ENCODE measurements around the gene NELFE.
"Not testable (repeated sequence)": the region's sequence is repeated elsewhere in the genome, so short reads cannot be mapped to it uniquely, and the experiment has no call there.

NELFE gene, protein sequence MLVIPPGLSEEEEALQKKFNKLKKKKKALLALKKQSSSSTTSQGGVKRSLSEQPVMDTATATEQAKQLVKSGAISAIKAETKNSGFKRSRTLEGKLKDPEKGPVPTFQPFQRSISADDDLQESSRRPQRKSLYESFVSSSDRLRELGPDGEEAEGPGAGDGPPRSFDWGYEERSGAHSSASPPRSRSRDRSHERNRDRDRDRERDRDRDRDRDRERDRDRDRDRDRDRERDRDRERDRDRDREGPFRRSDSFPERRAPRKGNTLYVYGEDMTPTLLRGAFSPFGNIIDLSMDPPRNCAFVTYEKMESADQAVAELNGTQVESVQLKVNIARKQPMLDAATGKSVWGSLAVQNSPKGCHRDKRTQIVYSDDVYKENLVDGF

DNA sequence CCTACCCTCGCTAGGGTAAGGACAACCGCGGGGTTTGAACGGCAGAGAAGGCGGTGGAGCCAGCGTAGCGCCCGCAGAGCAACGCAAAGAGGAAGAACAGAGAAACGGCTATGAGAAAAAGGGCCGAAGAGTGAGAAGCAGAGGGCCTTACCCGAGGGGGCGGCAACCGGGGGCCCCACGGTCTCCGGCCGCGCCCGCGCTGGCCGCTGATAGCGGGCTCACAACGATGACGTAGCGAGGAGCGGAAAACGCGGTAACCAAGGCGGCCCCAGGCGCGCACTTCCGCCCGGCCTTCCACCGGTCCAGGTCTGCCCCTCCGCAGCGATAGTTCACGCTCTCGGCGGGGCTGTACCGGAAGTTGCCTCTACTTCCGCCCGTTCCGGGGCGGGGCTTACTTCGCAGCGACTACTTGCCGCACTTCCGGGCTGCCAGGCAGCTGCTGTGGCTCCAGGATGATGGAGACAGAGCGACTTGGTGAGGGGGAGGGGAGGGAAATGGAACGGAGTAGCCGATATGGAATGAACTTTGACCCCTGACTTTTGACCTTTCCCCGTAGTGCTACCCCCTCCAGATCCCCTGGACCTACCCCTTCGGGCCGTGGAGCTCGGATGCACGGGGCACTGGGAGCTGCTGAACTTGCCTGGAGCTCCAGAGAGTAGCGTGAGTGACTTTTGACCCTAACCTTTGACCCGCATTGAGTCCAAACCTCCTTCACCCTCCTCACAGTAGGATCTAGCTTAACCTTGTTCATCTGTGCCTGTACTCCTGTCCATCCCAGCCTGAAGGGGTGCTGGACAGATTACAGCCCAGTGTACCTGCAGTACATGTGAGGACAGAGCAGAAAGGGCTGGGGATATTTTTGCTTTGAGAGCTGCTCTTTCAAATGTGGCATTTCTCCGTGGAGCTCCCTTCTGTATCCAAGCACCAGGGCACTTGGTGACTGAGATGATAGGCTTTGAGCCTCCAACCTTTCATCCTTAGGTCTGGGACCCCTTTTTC is at the start of gene NELFE, which contains the start of gene SKIC2:
Gene NELFE, minus strand, starts transcription at position 231 of the 999 bp plus-strand sequence. CDS start 525 bp downstream, outside the sequence.
Gene SKIC2, plus strand, starts transcription at position 435 of the 999 bp plus-strand sequence. Its CDS starts 18 bp downstream, at position 453.
- DNase-seq: peak; percentile 81

DNA sequence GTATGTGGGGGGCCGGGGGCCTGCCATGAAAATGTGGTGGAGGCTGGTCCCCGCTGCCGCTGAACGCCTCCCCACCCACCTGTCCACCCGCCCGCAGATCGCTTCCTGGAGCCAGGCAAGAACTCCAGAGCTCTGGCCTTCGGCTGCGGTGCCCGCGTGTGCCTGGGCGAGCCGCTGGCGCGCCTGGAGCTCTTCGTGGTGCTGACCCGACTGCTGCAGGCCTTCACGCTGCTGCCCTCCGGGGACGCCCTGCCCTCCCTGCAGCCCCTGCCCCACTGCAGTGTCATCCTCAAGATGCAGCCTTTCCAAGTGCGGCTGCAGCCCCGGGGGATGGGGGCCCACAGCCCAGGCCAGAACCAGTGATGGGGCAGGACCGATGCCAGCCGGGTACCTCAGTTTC is 49.3 kb upstream of the NELFE start:
- DNase-seq: not testable (repeated sequence)

DNA sequence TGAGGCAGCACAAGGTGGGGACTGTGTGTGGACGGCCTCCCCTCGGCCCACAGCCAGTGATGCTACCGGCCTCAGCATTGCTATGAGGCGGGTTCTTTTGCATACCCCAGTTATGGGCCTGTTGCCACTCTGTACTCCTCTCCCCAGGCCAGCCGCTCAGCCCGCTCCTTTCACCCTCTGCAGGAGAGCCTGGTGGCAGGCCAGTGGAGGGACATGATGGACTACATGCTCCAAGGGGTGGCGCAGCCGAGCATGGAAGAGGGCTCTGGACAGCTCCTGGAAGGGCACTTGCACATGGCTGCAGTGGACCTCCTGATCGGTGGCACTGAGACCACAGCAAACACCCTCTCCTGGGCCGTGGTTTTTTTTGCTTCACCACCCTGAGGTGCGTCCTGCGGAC is 48.3 kb upstream of the NELFE start:
- not testable (repeated sequence) for DNase-seq

DNA sequence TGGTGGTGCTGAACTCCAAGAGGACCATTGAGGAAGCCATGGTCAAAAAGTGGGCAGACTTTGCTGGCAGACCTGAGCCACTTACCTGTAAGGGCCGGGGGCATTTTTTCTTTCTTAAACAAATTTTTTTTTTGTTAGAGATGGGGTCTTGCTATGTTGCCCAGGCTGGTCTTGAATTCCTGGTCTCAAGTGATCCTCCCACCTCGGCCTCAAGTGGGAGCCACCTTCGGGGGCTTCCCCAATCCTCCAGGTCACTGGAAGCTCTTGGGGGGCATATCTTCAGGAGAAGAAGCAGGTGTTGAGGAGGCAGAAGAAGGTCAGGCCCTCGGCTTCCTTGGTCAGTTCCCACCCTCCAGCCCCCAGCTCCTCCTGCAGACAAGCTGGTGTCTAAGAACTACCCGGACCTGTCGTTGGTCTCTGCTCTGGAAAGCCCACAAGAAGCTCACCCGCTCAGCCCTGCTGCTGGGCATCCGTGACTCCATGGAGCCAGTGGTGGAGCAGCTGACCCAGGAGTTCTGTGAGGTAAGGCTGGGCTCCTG is 47.3 kb upstream of the NELFE start:
- not testable (repeated sequence) for DNase-seq

DNA sequence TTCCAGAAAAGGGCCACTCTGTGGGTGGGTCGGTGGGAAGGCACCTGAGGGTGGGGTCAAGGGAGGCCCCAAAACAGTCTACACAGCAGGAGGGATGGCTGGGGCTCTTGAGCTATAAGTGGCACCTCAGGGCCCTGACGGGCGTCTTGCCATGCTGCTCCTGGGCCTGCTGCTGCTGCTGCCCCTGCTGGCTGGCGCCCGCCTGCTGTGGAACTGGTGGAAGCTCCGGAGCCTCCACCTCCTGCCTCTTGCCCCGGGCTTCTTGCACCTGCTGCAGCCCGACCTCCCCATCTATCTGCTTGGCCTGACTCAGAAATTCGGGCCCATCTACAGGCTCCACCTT is 46.7 kb upstream of the NELFE start:
- not testable (repeated sequence) for DNase-seq

DNA sequence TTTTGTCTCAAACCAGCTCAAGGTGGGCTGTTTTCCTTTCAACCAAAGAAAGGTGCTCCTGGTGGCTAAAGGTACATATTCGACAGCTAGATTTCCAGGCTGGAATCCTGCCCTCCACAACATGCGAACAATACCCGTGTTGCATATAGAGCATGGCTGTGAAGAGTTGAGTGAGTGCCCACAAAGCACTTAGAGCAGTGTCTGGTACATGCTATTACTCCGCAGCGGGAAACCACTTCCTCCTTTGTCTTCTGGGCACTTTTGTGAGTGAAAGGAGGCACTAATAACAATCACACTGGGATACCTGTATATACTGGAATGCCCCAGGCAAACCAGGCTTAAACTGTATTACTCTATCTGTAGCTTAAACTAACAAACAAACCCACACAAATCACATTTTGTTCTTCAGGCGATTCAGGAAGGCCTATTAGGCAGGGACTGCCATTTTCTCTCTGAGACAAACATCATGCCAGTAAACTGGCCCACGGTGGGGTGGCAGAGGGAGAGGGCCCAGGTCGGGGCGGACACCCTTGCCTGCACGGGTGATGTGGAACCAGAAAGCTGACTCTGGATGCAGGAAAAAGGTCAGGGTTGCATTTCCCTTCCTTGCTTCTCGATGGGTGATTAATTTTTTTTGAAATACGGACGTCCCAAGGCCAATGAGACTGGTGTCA is 46.2 kb upstream of the NELFE start:
- DNase-seq: not testable (repeated sequence)

DNA sequence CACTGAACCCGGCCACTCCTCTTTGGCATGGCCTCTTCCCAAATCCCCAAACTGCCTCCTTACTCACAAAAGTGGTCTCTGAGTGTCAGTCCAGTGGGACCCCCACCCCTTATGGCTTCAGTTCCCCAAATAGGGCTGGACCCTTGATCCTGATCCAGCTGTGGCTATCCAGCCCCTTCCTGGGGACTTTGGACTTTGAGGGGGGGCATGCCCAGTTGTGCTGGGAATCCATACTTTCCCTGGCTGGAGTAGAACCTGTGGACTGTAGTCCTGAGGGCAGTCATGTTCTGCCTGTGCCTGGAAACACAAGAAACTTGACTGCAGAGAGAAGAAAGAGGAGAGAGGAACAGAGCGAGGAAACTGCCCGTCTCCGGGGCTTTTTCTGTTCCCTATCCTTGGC is 45.6 kb upstream of the NELFE start:
- DNase-seq: not testable (repeated sequence)

DNA sequence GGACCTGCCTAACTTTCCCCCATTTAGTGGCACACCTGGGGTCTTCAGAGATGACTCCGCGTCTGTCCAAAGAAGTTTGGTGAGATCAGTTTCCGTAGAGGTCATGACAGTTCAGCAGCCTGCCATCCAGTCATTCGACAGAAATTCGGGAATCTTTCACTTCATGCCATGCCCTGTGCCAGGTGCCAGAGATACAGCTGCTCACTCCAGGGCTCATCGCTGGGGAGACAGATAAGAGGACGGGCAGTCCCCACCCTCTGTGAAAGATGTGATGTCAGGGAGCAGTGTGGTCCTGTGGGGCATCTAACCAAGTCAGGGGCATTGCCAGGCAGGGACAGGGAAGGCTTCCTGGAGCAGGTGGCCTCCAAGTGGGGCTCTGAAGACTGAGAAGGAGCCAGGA is 44.5 kb upstream of the NELFE start:
- DNase-seq: not testable (repeated sequence)

DNA sequence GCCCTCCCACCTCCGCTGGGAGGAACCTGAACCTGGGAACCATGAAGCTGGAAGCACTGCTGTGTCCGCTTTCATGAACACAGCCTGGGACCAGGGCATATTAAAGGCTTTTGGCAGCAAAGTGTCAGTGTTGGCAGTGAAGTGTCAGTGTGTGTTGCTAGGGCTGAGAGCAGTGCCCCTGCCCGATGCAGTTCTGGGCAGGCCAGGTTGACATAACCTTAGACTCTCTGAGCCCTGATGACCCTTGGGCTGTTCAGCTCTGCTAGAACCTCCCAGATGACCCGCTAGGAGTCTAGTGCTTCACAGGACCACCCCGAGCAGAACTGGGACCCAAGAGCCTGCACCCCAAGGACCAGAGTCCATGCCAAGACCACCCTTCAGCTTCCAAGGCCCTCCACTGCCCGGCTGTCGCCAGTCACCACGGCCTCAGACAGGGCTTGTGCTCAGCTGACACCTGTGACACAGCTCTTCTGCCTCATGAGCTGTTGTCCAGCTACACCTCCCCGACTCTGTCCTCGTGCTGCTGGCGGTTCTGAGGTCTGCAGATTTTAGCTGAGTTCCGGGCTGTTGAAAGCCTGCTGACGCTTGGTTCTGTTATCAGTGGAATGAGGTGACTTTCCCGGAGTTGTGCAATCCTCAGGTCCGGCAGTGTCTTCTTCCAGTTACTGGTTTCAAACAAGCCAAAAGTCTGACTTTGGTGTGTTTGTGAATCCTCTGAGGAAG is 43.9 kb upstream of the NELFE start:
- not testable (repeated sequence) for DNase-seq

DNA sequence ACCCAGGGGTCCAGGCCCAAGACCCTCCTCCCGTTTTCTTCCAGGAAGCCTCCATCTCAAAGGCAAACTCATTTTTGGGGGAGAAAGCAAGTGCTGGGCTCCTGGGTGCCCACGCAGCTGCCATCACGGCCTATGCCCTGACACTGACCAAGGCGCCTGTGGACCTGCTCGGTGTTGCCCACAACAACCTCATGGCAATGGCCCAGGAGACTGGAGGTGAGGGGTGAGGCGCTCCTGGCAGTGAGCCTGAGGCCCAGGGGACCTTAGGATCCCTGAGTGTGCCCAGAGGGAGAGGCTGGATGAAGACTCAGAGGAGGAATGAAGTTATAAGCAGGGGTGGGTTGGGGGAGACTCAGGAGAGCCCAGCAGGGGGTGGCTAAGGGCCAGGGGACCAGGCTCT is 37.6 kb upstream of the NELFE start:
- DNase-seq: not testable (repeated sequence)

DNA sequence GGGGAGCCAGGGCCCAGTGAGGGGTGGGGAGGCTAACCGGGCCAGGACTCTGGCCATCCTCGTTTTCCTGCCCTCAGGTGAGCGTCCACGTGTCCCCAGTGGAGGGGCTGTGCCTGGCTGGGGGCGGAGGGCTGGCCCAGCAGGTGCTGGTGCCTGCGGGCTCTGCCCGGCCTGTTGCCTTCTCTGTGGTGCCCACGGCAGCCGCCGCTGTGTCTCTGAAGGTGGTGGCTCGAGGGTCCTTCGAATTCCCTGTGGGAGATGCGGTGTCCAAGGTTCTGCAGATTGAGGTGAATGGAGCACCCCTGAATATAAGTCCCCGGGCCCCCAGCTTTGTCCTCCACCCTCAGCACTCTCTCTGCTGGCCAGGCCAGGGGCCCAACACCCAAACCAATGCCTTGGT is 35.6 kb upstream of the NELFE start:
- not testable (repeated sequence) for DNase-seq

DNA sequence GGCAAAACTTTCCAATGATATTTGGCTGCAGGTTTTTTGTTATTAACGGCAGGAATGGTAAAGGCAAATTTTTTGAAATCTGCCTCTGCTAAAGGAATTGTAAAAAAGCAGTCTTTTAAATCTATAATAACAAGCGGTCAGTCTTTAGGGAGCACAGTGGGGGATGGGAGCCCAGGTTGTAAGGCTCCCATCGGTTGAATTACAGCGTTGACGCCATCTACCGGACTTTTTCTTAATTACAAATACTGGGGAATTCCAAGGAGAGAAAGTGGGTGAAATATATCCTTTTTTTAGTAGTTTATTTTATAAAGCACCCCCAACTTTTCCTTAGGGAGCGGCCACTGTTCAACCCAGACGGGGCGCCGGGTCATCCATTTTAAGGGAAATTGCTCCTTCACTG is 30.6 kb upstream of the NELFE start:
- DNase-seq: not testable (repeated sequence)

DNA sequence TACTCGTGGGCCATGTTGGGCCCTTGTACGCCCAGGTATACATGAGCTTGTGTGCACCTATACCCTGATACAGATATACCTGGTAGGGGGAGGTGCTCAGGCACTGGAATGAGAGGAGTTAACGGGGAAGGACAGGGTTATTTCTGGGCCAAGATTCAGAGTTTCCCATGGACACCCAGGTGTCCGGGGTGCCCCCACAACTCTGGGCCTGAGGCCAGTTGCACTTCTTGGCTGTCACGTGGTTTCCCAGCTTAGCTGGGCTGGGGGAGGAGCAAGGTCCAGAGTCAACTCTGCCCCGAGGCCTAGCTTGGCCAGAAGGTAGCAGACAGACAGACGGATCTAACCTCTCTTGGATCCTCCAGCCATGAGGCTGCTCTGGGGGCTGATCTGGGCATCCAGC is 23.0 kb upstream of the NELFE start, which contains the start of gene C4A:
Gene C4A, plus strand, starts transcription at position 314 of the 400 bp plus-strand sequence. Its CDS starts 51 bp downstream, at position 365.
- DNase-seq: not testable (repeated sequence)

DNA sequence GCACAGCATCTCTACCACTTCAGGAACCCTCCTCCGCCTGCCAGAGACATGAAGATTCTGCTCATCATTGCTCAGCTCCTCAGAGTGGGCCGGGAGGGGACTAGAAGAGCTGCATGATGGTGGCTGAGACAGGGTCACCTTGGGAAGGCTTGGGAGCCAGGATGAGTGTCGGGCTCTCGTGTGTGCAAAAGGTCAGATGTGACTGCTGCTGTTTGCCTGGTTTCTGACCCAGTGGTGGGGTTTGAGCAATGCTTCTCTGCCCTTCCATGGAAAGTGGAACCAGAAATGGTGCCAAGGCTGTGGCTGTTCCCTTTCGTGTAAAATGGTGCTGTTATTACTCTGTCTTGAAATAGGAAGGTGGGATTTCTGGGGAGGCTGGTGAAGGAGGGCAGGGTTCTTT is 22.2 kb upstream of the NELFE start:
- not testable (repeated sequence) for DNase-seq

DNA sequence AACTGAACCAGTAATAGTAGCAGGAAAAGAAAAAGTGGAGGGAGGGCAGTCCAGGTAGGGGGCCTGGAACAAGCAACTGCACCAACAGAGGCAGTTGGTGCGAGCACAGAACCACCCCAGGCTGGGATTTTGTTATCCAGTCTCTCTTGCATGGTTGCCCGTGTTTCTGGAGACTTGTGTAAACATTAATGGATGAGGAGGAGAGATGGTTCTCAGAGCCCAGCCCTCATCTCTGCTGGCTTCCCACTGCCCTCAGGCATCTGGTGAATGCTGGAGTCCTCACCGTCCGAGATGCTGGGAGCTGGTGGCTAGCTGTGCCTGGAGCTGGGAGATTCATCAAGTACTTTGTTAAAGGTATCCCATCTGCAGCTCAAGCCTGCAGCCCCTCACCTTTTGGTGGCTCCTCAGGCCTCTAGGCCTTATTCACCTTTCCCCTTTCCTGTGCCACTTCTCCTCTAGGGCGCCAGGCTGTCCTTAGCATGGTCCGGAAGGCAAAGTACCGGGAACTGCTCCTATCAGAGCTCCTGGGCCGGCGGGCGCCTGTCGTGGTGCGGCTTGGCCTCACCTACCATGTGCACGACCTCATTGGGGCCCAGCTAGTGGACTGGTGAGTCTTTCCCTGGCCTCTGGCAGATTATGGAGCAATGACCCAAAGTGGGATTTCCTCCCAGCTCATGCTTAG is 21.6 kb upstream of the NELFE start:
- not testable (repeated sequence) for DNase-seq

DNA sequence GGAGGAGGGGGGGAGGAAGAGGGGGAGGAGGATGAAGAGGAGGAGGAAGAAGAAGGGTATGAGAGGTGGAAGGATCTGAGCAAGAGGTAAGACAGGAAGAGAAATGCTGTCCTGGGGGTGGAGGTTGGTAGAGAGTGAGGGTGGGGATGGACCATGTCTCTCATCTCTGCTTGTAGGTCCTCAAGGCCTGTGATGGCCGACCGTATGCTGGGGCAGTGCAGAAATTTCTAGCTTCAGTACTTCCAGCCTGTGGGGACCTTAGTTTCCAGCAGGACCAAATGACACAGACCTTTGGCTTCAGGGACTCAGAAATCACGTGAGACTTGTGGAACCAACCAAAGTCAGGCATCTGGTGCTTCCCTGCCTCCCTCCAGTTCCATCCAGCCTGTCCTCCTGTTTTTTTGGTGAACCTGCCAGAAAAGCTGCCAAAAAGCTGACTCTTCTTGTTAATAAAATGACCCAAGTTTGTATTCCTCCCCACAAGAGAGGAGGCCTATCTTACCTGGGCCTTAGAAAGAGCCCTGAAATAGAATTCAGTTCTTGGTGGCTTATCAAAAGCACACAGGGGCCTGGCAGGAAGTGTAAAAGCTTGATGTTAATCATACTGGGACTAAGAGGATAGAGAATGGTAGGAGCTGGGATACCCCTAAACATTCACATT is 20.6 kb upstream of the NELFE start:
- no peak for DNase-seq

DNA sequence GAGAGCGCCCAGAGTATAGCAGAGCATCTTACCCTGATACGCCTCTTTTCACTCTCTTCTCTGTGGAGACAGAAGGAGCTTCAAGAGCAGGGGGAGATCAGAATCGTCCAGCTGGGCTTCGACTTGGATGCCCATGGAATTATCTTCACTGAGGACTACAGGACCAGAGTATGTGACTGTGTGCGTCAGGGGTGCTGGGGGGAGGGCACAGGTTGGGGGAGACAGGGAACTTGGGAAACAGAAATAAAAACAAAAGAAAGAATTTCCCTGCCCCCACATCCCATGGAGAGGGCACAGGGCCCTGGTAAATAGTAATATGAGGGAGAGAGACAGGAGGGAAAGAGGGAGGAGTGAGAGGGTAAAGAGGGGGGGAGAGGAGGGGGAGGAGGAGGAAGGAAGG is 20.1 kb upstream of the NELFE start:
- no peak for DNase-seq

DNA sequence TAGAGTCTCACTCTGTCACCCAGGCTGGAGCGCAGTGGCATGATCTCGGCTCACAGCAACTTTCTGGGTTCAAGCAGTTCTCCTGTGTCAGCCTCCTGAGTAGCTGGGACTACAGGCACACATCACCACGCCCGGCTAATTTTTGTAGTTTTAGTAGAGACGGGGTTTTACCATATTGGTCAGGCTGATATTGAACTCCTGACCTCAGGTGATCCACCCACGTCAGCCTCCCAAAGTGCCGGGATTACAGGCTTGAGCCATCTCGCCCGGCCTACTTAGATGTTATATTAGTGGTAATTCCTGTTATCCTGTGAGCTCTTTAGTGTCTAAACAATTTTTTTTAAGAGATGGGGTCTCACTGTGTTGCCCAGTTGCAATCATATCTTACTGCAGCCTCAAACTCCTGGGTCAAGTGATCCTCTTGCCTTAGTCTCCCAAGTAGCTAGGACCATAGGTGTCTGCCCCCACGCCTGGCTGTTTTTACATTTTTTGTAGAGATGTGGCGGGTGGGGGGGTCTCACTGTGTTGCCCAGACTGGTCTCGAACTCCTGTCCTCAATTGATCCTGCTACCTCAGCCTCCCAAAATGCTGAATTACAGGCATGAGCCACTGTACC is 19.2 kb upstream of the NELFE start:
- no peak for DNase-seq

DNA sequence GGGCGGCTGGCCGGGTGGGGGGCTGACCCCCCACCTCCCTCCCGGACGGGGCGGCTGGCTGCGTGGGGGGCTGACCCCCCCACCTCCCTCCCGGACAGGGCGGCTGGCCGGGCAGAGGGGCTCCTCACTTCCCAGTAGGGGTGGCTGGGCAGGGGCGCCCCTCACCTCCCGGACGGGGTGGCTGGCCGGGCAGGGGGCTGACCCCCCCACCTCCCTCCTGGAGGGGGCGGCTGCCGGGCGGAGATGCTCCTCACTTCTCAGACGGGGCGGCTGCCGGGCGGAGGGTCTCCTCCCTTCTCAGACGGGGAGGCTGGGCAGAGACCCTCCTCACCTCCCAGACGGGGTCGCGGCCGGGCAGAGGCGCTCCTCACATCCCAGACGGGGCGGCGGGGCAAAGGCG is 17.3 kb upstream of the NELFE start:
- not testable (repeated sequence) for DNase-seq

DNA sequence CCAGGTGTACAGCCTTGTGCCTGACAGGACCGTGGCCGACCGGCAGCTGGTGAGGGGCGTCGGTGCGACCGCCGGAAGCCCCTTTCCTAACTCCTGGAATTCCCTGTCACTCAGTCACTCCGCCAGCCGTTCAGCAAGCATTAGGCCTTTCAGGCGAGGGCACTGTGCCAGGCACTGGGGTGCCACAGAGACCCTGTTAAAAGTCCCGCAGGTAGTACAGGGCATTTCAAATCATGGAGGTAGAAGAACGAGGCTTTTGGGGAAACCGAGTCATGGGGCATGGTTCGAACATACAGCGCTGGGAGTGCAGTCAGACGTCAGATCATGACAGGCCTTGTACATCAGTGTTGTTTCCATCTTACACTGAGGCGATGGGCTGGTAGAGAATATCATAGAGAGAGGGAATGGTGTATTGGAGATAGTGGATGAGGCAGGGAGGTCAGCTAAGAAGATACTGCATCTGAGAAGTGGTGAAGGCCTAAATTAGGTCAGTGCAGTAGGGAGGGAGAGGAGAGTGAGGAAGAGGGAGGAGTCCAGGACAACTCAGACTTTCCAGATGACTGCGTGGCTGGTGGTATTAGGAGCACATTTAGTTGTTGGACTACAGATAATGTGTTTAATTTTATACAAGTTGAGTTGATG is 14.1 kb upstream of the NELFE start:
- no peak for DNase-seq

Data from NCI-H1417 treated with DMSO at 0.1 percent for 48 hours (cell line).